Neuron (in vitro differentiated cells): ENCODE data around the gene UBE2U.
"Not testable (repeated sequence)": the region's sequence is repeated elsewhere in the genome, so short reads cannot be mapped to it uniquely, and the experiment has no call there.

Source experiments
- H2AFZ ChIP-seq: one replicate; pipeline ENCODE4 v1.6.1; 2013; ENCODE audit warnings: low read depth, mild to moderate bottlenecking, inconsistent platforms, low read length, moderate library complexity
- H3K27me3 ChIP-seq: one replicate; pipeline ENCODE4 v1.6.1; 2013; ENCODE audit warnings: low read length; ENCODE audit not compliant: insufficient read depth
- H3K36me3 ChIP-seq: one replicate; pipeline ENCODE4 v1.6.1; 2013; ENCODE audit warnings: low read length; ENCODE audit not compliant: insufficient read depth
- H3K4me1 ChIP-seq: one replicate; pipeline ENCODE4 v1.6.1; 2013; ENCODE audit warnings: low read length; ENCODE audit not compliant: insufficient read depth
- H3K4me3 ChIP-seq: 2 replicates; pipeline ENCODE4 v1.5.1; 2013; ENCODE audit warnings: mild to moderate bottlenecking, low read length, moderate library complexity
- H3K9me3 ChIP-seq: one replicate; pipeline ENCODE4 v1.6.1; 2013; ENCODE audit warnings: low read length

The UBE2U gene

DNA sequence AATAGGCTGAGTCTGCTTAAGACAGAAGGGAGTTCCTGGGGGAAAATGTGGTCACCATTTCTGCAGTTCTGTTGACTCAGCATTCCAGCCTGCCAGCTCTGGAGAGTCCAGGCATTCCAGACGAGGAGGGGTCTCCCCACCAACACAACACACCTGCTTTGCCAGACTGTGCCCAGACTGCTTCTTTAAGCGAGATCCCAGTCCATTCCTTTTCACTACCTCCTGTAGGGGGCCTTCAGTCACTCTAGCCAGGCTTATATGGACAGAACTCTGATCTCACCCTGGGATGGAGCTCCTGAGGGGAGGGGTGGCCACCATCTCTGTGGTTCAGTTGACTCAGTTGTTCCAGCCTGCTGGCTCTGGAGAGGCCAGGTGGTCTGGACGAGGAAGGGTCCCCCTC lies 48.5 kb downstream of the UBE2U start:
- H3K36me3 ChIP-seq, result no peaks in the 10 kb centered on the region
- no peaks in the 10 kb centered on the region for H3K9me3 ChIP-seq
- H2AFZ ChIP-seq, result no peak overlapping the region
- H3K4me3 ChIP-seq, result no peak overlapping the region
- H3K27me3 ChIP-seq, result no peaks in the 10 kb centered on the region
- no peaks in the 10 kb centered on the region for H3K4me1 ChIP-seq

DNA sequence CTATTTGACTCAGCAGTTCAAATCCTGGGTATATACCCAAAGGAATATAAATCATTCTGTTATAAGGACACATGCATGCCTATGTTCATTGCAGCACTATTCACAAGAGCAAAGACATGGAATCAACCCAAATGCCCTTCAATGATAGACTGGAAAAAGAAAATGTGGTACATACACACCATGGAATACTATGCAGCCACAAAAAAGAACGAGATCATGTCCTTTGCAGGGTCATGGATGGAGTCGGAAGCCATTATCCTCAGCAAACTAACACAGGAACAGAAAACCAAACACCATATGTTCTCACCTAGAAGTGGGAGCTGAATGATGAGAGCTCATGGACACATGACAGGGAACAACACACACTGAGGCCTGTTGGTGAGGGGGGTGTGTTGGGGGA lies 53.8 kb downstream of the UBE2U start:
- H3K4me3 ChIP-seq, H3K27me3 ChIP-seq, H2AFZ ChIP-seq, H3K36me3 ChIP-seq, H3K4me1 ChIP-seq, H3K9me3 ChIP-seq: not testable (repeated sequence)

DNA sequence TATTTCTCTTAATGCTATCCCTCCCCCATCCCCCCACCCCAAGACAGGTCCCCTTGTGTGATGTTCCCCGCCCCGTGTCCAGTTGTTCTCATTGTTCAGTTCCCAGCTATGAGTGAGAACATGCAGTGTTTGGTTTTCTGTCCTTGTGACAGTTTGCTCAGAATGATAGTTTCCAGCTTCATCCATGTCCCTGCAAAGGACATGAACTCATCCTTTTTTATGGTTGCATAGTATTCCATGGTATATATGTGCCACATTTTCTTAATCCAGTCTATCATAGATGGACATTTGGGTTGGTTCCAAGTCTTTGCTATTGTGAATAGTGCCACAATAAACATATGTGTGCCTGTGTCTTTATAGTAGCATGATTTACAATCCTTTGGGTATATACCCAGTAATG lies 55.0 kb downstream of the UBE2U start:
- H3K36me3 ChIP-seq, H3K4me1 ChIP-seq, H3K4me3 ChIP-seq, H2AFZ ChIP-seq, H3K9me3 ChIP-seq, H3K27me3 ChIP-seq: not testable (repeated sequence)

DNA sequence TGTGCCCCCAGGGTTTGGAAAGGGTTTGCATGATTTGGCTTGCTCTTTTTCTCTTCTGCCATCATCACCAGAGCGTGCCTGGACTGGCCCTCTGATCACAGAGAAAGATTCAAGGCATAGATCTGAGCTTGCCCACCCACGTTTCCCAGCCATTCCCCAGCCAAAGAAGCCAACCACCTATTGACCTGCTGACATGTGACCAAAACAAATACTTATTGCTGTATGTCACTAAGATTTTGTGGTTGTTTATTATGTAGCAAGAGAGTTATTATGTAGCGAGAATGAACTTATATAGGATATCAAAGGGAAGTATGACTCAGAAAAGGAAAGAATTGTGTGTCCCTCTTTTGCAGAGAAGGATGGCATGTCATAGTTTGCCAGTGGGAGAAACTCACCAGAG lies 59.9 kb downstream of the UBE2U start:
- H3K27me3 ChIP-seq, result no peaks in the 10 kb centered on the region
- H3K4me3 ChIP-seq, result no peak overlapping the region
- H3K9me3 ChIP-seq, result no peaks in the 10 kb centered on the region
- no peak overlapping the region for H2AFZ ChIP-seq
- H3K4me1 ChIP-seq, result no peaks in the 10 kb centered on the region
- no peaks in the 10 kb centered on the region for H3K36me3 ChIP-seq

DNA sequence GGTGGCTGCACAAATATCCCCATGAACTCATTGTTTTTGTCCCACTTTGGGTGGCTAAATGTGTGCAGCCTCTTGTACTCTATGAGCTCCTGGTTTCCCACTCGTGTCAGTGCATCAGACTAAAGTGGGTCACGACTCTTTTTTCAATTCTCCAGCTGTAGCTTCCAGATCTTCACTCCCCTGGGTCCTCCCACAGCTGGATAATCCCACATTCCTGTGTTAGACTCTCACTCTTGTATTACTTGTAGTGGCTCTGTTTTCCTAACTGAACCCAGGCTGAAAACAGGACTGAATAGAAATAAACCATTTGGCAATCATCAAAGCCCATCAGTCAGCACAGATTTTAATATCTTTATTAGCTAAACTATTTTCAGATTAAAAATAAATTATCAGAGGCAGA lies 60.4 kb downstream of the UBE2U start:
- Histone ChIP-seq H2AFZ (no peak overlapping the region), H3K4me1 (no peaks in the 10 kb centered on the region), H3K27me3 (no peaks in the 10 kb centered on the region), H3K4me3 (no peak overlapping the region), H3K36me3 (no peaks in the 10 kb centered on the region), H3K9me3 (no peaks in the 10 kb centered on the region)

DNA sequence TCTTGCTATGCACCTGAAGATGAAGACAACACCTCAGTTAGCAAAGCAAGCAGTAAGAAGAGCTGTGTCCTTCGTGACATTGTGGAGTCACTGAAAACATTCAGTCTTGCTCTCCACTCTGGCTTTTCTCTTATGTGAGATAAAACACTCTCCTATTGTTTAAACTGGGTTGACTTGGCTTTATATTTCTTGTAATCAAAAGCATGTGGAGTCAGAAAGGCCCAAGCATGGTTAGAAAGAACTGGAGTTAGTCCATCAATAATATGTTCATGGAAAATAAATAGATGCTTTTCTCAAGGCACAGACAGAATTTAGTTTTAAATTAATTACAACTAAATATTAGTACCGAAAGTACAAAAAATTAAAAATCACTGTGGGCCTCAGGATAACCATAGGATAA lies 61.7 kb downstream of the UBE2U start:
- Histone ChIP-seq H3K4me1 (no peaks in the 10 kb centered on the region), H2AFZ (no peak overlapping the region)

DNA sequence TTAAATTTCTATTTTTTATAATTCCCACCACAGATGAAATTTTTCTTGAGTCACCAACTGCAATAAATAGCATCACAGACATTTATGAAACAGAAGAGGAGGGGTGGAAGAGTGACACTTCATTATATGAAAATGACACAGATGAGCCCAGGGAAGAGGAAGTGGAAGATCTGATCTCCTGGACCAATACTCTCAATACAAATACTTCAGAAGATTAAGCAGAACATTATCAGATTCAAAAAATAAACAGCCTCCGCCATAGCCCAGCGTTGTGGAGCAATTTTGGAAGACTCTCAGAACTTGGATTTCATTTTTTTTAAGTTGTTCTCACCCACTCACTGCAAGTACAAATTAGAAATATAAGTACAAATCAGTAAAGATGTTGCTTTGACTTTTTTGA lies 63.6 kb downstream of the UBE2U start:
- H2AFZ ChIP-seq, result no peak overlapping the region
- H3K27me3 ChIP-seq, result no peaks in the 10 kb centered on the region
- no peaks in the 10 kb centered on the region for H3K9me3 ChIP-seq
- H3K36me3 ChIP-seq, result no peaks in the 10 kb centered on the region
- no peaks in the 10 kb centered on the region for H3K4me1 ChIP-seq
- H3K4me3 ChIP-seq, result no peak overlapping the region

More for the DNA sequence above, 61.7 kb downstream of the UBE2U start:
- H3K27me3 ChIP-seq, result no peaks in the 10 kb centered on the region
- no peak overlapping the region for H3K4me3 ChIP-seq
- no peaks in the 10 kb centered on the region for H3K36me3 ChIP-seq
- H3K9me3 ChIP-seq, result no peaks in the 10 kb centered on the region

DNA sequence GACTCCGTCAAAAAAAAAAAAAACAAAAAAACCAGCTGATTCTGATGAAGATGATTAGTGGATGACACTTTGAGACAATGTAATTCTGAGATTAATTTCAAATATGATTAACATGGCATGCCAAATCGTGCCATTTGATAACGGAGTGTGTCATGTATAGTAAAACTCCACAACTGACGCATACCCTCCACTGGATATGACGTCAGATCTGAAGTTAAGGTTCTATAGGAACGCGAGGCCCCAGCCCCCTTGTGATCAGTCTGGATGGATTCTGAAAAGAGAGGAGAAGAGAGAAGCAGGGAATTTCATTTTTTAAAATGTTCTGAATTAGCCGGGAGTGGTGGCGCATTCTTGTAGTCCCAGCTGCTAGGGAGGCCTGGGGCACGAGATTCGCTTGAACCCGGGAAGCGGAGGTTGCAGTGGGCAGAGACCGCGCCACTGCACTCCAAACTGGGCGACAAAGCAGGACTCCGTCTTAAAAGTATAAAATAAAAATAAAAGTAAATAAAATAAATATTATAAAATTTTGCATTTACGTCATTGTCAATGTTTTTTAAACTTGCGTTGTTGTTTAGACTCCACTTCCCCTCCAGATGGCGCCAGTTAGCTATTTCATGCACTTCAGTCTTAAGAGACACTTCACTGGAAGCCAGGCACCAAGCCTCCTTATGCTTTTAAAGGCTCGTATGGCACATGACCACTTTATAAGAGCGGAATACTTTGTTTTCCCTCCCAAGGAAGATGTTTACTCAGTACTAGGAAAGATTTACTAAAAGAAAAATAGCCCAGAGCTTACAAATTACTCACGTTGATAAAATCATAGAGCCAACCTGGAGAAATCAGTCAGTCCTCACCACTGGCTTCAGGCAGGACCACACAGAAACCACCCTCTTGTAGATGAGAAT lies 65.5 kb downstream of the UBE2U start:
- peaks cover 2% of the 10 kb centered on the region for H3K9me3 ChIP-seq
- H2AFZ ChIP-seq, result no peak overlapping the region
- no peaks in the 10 kb centered on the region for H3K4me1 ChIP-seq
- H3K4me3 ChIP-seq, result no peak overlapping the region
- no peaks in the 10 kb centered on the region for H3K36me3 ChIP-seq
- no peaks in the 10 kb centered on the region for H3K27me3 ChIP-seq

DNA sequence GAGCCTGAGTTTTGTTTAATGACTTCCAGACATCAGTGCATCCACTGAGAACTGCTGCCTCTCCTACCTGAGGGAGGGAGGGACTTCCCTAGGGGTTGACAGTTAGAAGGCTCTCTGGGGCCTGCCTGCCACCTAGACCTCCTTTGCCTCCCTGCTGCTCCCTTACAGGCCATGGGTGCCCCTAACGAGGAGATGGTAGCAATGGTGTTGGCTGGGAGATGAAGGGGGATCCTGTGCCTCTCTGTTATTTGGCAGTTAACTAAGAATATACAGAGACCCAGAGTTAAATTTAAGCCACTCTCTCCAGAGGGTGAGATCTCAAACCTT lies 66.1 kb downstream of the UBE2U start:
- peaks cover 2% of the 10 kb centered on the region for H3K9me3 ChIP-seq
- H3K36me3 ChIP-seq, result no peaks in the 10 kb centered on the region
- H2AFZ ChIP-seq, result no peak overlapping the region
- no peak overlapping the region for H3K4me3 ChIP-seq
- H3K4me1 ChIP-seq, result no peaks in the 10 kb centered on the region
- H3K27me3 ChIP-seq, result no peaks in the 10 kb centered on the region

DNA sequence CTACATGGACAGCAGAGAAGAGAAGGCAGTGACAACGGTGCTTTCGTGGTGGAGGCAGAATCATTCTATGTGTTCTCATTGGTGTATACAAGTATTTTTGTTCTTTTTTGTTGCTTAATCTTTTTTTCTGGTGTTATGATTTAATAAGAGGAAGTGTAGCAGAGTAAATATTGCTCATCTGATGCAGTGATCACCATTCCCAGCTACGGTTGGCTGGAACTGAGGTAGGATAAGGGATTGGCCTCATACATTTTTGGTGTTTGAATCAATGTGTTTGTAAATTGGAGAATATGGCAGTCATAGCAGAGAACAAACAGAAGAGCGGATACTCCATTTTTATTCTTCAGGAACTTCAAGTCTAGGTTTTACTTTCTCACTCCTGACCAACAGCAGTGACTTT lies 76.6 kb downstream of the UBE2U start:
- Histone ChIP-seq H3K36me3 (no peaks in the 10 kb centered on the region), H3K9me3 (no peaks in the 10 kb centered on the region), H3K4me1 (peaks cover 10% of the 10 kb centered on the region), H2AFZ (no peak overlapping the region), H3K27me3 (no peaks in the 10 kb centered on the region), H3K4me3 (no peak overlapping the region)

DNA sequence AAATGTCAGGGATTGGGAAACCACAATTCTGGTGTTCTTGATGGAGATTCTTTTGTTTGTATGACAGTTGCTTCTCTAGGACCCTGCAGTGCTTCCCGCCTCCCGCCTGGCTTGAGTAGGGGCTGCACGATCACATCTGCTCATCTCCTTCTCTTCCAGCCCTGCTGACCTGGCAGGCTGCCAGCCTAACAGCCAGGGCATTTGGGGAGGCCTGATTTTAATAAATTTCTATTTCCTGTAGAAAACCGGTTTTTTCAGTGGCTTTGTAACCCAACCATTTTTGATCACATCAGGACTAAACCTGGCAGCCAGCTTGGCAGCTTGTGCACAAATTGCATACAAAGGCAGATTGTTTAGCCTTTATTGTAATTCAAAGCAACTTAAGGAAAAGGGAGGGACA lies 78.9 kb downstream of the UBE2U start:
- H2AFZ ChIP-seq, result no peak overlapping the region
- peaks cover 10% of the 10 kb centered on the region for H3K4me1 ChIP-seq
- no peaks in the 10 kb centered on the region for H3K36me3 ChIP-seq
- no peaks in the 10 kb centered on the region for H3K9me3 ChIP-seq
- peak overlapping the region; percentile 21 for H3K4me3 ChIP-seq
- no peaks in the 10 kb centered on the region for H3K27me3 ChIP-seq

DNA sequence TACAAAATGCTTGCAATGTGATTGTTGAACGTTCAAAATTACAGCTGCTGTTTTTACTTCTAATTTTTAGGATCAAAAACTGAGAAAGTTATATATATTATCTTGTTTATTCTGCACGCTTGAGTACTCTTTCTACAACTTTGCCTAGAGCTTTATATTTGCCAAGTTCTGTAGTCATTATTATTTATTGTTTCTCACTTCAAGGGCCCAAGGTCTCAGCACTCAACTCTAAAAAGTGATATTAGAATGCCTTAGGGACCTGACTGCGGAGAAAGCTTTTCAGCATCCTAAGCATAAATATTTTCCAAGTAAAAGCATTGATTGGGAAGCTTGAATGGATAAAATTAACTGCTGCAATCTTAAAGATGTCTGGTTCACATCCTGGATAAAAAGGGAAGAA lies 83.6 kb downstream of the UBE2U start:
- Histone ChIP-seq H3K9me3 (no peaks in the 10 kb centered on the region), H3K27me3 (no peaks in the 10 kb centered on the region)

DNA sequence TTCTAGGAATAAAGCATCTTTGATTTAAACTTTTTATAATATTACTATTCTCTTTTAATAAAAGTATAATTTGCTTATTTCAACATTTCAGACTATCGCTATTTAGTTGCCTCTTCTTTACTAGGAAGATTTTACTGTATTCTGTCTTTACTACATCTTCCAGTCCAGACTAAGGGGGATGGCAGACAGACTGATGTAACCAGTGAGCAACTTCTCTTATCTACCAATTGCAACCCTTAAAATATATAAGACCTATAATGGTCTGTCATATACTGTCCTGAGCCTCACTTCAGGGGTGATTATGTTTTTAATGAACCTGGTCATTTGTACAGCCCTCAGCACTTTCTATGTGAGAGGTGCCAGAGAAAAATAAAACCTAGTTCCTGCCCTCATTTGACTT lies 87.0 kb downstream of the UBE2U start:
- Histone ChIP-seq H2AFZ (no peak overlapping the region), H3K27me3 (no peaks in the 10 kb centered on the region), H3K4me1 (peaks cover 2% of the 10 kb centered on the region), H3K4me3 (no peak overlapping the region), H3K9me3 (no peaks in the 10 kb centered on the region), H3K36me3 (no peaks in the 10 kb centered on the region)

More for the DNA sequence above, 83.6 kb downstream of the UBE2U start:
- Histone ChIP-seq H3K4me1 (peaks cover 12% of the 10 kb centered on the region), H3K4me3 (no peak overlapping the region), H3K36me3 (no peaks in the 10 kb centered on the region), H2AFZ (no peak overlapping the region)

DNA sequence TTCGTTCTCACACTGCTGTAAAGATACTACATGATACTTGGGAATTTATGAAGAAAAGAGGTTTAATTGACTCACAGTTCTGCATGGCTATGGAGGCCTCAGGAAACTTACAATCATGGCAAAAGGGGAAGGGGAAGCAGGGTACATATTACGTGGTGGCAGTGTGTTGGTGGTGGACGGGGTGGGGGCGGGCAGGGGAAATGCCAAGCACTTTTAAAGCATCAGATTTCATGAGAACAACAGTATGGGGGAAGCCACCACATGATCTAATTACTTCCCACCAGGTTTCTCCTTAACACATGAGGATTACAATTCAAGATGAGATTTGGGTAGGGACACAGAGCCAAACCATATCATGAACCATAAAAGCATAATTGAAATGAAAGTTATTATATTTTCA lies 88.5 kb downstream of the UBE2U start:
- Histone ChIP-seq H3K36me3 (no peaks in the 10 kb centered on the region), H3K4me3 (no peak overlapping the region), H3K9me3 (no peaks in the 10 kb centered on the region), H3K27me3 (no peaks in the 10 kb centered on the region), H2AFZ (no peak overlapping the region), H3K4me1 (peaks cover 2% of the 10 kb centered on the region)
